ENCODE results near the gene MLLT3. TPM values are rescaled to one million over a fixed set of nuclear protein-coding genes. Genes with fewer than 3 reads are reported as not detected.
A peak's percentile ranks its signal among the peaks of the same experiment; 100 is the strongest.

MLLT3 gene
- total and polyA plus RNA-seq, 4 donors = 3.6 to 16.5 (median 6.6) TPM

GRCh38 chr9:20441166-20441565 is 181.1 kb downstream of the MLLT3 start:
- intact Hi-C loops (cut with DNase I) = no loop called here
- H3K27ac ChIP-seq (ENCODE audit: low read depth in 1 of 2, low read length in 2 of 2) = no peak overlapping the region
- no peaks in the 10 kb centered on the region for H3K27me3 ChIP-seq (ENCODE audit: control insufficient read depth in 1 of 2, insufficient read depth in 2 of 2, low read length in 1 of 2)
- WGBS, 2 donors = 55 to 61% methylated on average over 4 of the region's 4 CpGs
- DNase-seq (no peak), ATAC-seq (ENCODE audit: low FRiP score) (no peak)
- H3K9me3 ChIP-seq (ENCODE audit: control insufficient read depth, low read length) = no peaks in the 10 kb centered on the region
- no peak overlapping the region for H3K4me3 ChIP-seq (ENCODE audit: low read length in 2 of 2)
- H3K4me1 ChIP-seq (ENCODE audit: control insufficient read depth in 1 of 2, insufficient read depth in 2 of 2, low read length in 2 of 2) = no peaks in the 10 kb centered on the region
- H3K36me3 ChIP-seq (ENCODE audit: control insufficient read depth in 1 of 2, insufficient read depth in 2 of 2, low read length in 1 of 2) = no peaks in the 10 kb centered on the region

GRCh38 chr9:20437476-20437875 is 184.8 kb downstream of the MLLT3 start:
- peak; percentile 56 for ATAC-seq (ENCODE audit: low FRiP score)
- intact Hi-C loops (cut with DNase I) = no loop called here
- H3K4me3 ChIP-seq (ENCODE audit: low read length in 2 of 2) = no peak overlapping the region
- no peaks in the 10 kb centered on the region for H3K36me3 ChIP-seq (ENCODE audit: control insufficient read depth in 1 of 2, insufficient read depth in 2 of 2, low read length in 1 of 2)
- WGBS, 2 donors = 0 to 10% methylated on average over 2 of the region's 2 CpGs
- no peaks in the 10 kb centered on the region for H3K27me3 ChIP-seq (ENCODE audit: control insufficient read depth in 1 of 2, insufficient read depth in 2 of 2, low read length in 1 of 2)
- no peak overlapping the region for H3K27ac ChIP-seq (ENCODE audit: low read depth in 1 of 2, low read length in 2 of 2)
- no peaks in the 10 kb centered on the region for H3K9me3 ChIP-seq (ENCODE audit: control insufficient read depth, low read length)
- no peak for DNase-seq
- H3K4me1 ChIP-seq (ENCODE audit: control insufficient read depth in 1 of 2, insufficient read depth in 2 of 2, low read length in 2 of 2) = no peaks in the 10 kb centered on the region

GRCh38 chr9:20436476-20437195 is 185.7 kb downstream of the MLLT3 start:
- 93 to 98% methylated on average over 1 of the region's 1 CpG for WGBS, 2 donors
- Histone ChIP-seq H3K4me1 (ENCODE audit: control insufficient read depth in 1 of 2, insufficient read depth in 2 of 2, low read length in 2 of 2) (no peaks in the 10 kb centered on the region), H3K36me3 (ENCODE audit: control insufficient read depth in 1 of 2, insufficient read depth in 2 of 2, low read length in 1 of 2) (no peaks in the 10 kb centered on the region), H3K27me3 (ENCODE audit: control insufficient read depth in 1 of 2, insufficient read depth in 2 of 2, low read length in 1 of 2) (no peaks in the 10 kb centered on the region), H3K4me3 (ENCODE audit: low read length in 2 of 2) (no peak overlapping the region), H3K9me3 (ENCODE audit: control insufficient read depth, low read length) (no peaks in the 10 kb centered on the region), H3K27ac (ENCODE audit: low read depth in 1 of 2, low read length in 2 of 2) (no peak overlapping the region)
- DNase-seq (no peak), ATAC-seq (ENCODE audit: low FRiP score) (no peak)
- intact Hi-C loops (cut with DNase I) = no loop called here

- ATAC-seq (ENCODE audit: low FRiP score) = no peak
- no peak for DNase-seq
- H3K27ac ChIP-seq (ENCODE audit: low read depth in 1 of 2, low read length in 2 of 2) = no peak overlapping the region
- no peak overlapping the region for H3K4me3 ChIP-seq (ENCODE audit: low read length in 2 of 2)
- no peaks in the 10 kb centered on the region for H3K4me1 ChIP-seq (ENCODE audit: control insufficient read depth in 1 of 2, insufficient read depth in 2 of 2, low read length in 2 of 2)
- intact Hi-C loops (cut with DNase I) = no loop called here
- WGBS, 2 donors = 60 to 68% methylated on average over 1 of the region's 1 CpG
- no peaks in the 10 kb centered on the region for H3K27me3 ChIP-seq (ENCODE audit: control insufficient read depth in 1 of 2, insufficient read depth in 2 of 2, low read length in 1 of 2)
- H3K36me3 ChIP-seq (ENCODE audit: control insufficient read depth in 1 of 2, insufficient read depth in 2 of 2, low read length in 1 of 2) = no peaks in the 10 kb centered on the region
- no peaks in the 10 kb centered on the region for H3K9me3 ChIP-seq (ENCODE audit: control insufficient read depth, low read length)
Observed at GRCh38 chr9:20428976-20429375, 193.3 kb downstream of the MLLT3 start.

- no peaks in the 10 kb centered on the region for H3K4me1 ChIP-seq (ENCODE audit: control insufficient read depth in 1 of 2, insufficient read depth in 2 of 2, low read length in 2 of 2)
- DNase-seq = no peak
- intact Hi-C loops (cut with DNase I) = no loop called here
- ATAC-seq (ENCODE audit: low FRiP score) = no peak
- no peaks in the 10 kb centered on the region for H3K36me3 ChIP-seq (ENCODE audit: control insufficient read depth in 1 of 2, insufficient read depth in 2 of 2, low read length in 1 of 2)
- H3K4me3 ChIP-seq (ENCODE audit: low read length in 2 of 2) = no peak overlapping the region
- no peak overlapping the region for H3K27ac ChIP-seq (ENCODE audit: low read depth in 1 of 2, low read length in 2 of 2)
- no peaks in the 10 kb centered on the region for H3K27me3 ChIP-seq (ENCODE audit: control insufficient read depth in 1 of 2, insufficient read depth in 2 of 2, low read length in 1 of 2)
- WGBS, 2 donors = 93 to 94% methylated on average over 1 of the region's 1 CpG
- no peaks in the 10 kb centered on the region for H3K9me3 ChIP-seq (ENCODE audit: control insufficient read depth, low read length)
Observed at GRCh38 chr9:20427359-20427758, 194.9 kb downstream of the MLLT3 start.

- Histone ChIP-seq H3K9me3 (ENCODE audit: control insufficient read depth, low read length) (no peaks in the 10 kb centered on the region), H3K4me1 (ENCODE audit: control insufficient read depth in 1 of 2, insufficient read depth in 2 of 2, low read length in 2 of 2) (no peaks in the 10 kb centered on the region), H3K27ac (ENCODE audit: low read depth in 1 of 2, low read length in 2 of 2) (no peak overlapping the region), H3K4me3 (ENCODE audit: low read length in 2 of 2) (no peak overlapping the region), H3K27me3 (ENCODE audit: control insufficient read depth in 1 of 2, insufficient read depth in 2 of 2, low read length in 1 of 2) (no peaks in the 10 kb centered on the region), H3K36me3 (ENCODE audit: control insufficient read depth in 1 of 2, insufficient read depth in 2 of 2, low read length in 1 of 2) (no peaks in the 10 kb centered on the region)
- ATAC-seq (ENCODE audit: low FRiP score) (no peak), DNase-seq (no peak)
- 67 to 93% methylated on average over 2 of the region's 2 CpGs for WGBS, 2 donors
- intact Hi-C loops (cut with DNase I) = no loop called here
Observed at GRCh38 chr9:20426019-20426418, 196.3 kb downstream of the MLLT3 start.

GRCh38 chr9:20419533-20419932 is 202.8 kb downstream of the MLLT3 start:
- no peaks in the 10 kb centered on the region for H3K36me3 ChIP-seq (ENCODE audit: control insufficient read depth in 1 of 2, insufficient read depth in 2 of 2, low read length in 1 of 2)
- H3K4me1 ChIP-seq (ENCODE audit: control insufficient read depth in 1 of 2, insufficient read depth in 2 of 2, low read length in 2 of 2) = no peaks in the 10 kb centered on the region
- intact Hi-C loops (cut with DNase I) = no loop called here
- no peak overlapping the region for H3K4me3 ChIP-seq (ENCODE audit: low read length in 2 of 2)
- no peaks in the 10 kb centered on the region for H3K27me3 ChIP-seq (ENCODE audit: control insufficient read depth in 1 of 2, insufficient read depth in 2 of 2, low read length in 1 of 2)
- H3K9me3 ChIP-seq (ENCODE audit: control insufficient read depth, low read length) = no peaks in the 10 kb centered on the region
- WGBS, 2 donors = 70 to 75% methylated on average over 3 of the region's 3 CpGs
- DNase-seq = no peak
- H3K27ac ChIP-seq (ENCODE audit: low read depth in 1 of 2, low read length in 2 of 2) = no peak overlapping the region
- ATAC-seq (ENCODE audit: low FRiP score) = no peak

- intact Hi-C loops (cut with DNase I) = no loop called here
- no peak for DNase-seq
- no peaks in the 10 kb centered on the region for H3K27me3 ChIP-seq (ENCODE audit: control insufficient read depth in 1 of 2, insufficient read depth in 2 of 2, low read length in 1 of 2)
- no peak overlapping the region for H3K4me3 ChIP-seq (ENCODE audit: low read length in 2 of 2)
- H3K27ac ChIP-seq (ENCODE audit: low read depth in 1 of 2, low read length in 2 of 2) = no peak overlapping the region
- peaks cover 0 to 1% of the 10 kb centered on the region in 2 donors for H3K4me1 ChIP-seq (ENCODE audit: control insufficient read depth in 1 of 2, insufficient read depth in 2 of 2, low read length in 2 of 2)
- no peak for ATAC-seq (ENCODE audit: low FRiP score)
- 95 to 97% methylated on average over 7 of the region's 7 CpGs for WGBS, 2 donors
- H3K9me3 ChIP-seq (ENCODE audit: control insufficient read depth, low read length) = no peaks in the 10 kb centered on the region
- no peaks in the 10 kb centered on the region for H3K36me3 ChIP-seq (ENCODE audit: control insufficient read depth in 1 of 2, insufficient read depth in 2 of 2, low read length in 1 of 2)
Observed at GRCh38 chr9:20418485-20418884, 203.8 kb downstream of the MLLT3 start.

GRCh38 chr9:20417373-20418080 is 204.8 kb downstream of the MLLT3 start:
- H3K9me3 ChIP-seq (ENCODE audit: control insufficient read depth, low read length) = no peaks in the 10 kb centered on the region
- no peak for ATAC-seq (ENCODE audit: low FRiP score)
- no peak for DNase-seq
- H3K4me1 ChIP-seq (ENCODE audit: control insufficient read depth in 1 of 2, insufficient read depth in 2 of 2, low read length in 2 of 2) = peaks cover 0 to 1% of the 10 kb centered on the region in 2 donors
- WGBS, 2 donors = 87 to 91% methylated on average over 5 of the region's 5 CpGs
- no peak overlapping the region for H3K27ac ChIP-seq (ENCODE audit: low read depth in 1 of 2, low read length in 2 of 2)
- H3K4me3 ChIP-seq (ENCODE audit: low read length in 2 of 2) = no peak overlapping the region
- no peaks in the 10 kb centered on the region for H3K27me3 ChIP-seq (ENCODE audit: control insufficient read depth in 1 of 2, insufficient read depth in 2 of 2, low read length in 1 of 2)
- intact Hi-C loops (cut with DNase I) = no loop called here
- no peaks in the 10 kb centered on the region for H3K36me3 ChIP-seq (ENCODE audit: control insufficient read depth in 1 of 2, insufficient read depth in 2 of 2, low read length in 1 of 2)
